ENCODE measurements around the gene SNX25.
"Not testable (repeated sequence)": the region's sequence is repeated elsewhere in the genome, so short reads cannot be mapped to it uniquely, and the experiment has no call there.

DNA sequence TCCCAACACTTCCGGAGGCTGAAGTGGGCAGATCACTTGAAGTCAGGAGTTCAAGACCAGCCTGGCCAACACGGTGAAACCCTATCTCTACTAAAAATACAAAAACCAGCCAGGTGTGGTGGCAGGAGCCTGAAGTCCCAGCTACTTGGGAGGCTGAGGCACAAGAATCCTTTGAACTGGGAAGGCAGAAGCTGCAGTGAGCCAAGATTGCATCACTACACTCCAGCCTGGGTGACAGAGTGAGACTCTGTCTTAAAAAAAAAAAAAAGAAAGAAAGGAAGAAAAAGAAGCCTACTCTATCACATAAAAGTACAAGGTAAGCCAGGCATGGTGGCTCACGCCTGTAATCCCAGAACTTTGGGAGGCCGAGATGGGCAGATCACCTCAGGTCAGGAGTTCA lies 11.2 kb upstream of the SNX25 start:
- TF ChIP-seq, protein P1, sequence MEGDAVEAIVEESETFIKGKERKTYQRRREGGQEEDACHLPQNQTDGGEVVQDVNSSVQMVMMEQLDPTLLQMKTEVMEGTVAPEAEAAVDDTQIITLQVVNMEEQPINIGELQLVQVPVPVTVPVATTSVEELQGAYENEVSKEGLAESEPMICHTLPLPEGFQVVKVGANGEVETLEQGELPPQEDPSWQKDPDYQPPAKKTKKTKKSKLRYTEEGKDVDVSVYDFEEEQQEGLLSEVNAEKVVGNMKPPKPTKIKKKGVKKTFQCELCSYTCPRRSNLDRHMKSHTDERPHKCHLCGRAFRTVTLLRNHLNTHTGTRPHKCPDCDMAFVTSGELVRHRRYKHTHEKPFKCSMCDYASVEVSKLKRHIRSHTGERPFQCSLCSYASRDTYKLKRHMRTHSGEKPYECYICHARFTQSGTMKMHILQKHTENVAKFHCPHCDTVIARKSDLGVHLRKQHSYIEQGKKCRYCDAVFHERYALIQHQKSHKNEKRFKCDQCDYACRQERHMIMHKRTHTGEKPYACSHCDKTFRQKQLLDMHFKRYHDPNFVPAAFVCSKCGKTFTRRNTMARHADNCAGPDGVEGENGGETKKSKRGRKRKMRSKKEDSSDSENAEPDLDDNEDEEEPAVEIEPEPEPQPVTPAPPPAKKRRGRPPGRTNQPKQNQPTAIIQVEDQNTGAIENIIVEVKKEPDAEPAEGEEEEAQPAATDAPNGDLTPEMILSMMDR (conservative IDR thresholded peaks at IDR 0.05; ENCODE audit: low read depth, low read length): not testable (repeated sequence)
- TF ChIP-seq EZH2 (IDR thresholded peaks at IDR 0.05; ENCODE audit: borderline replicate concordance, low read depth, low read length, poor library complexity, severe bottlenecking): not testable (repeated sequence)

Data from A673 (cell line).